BLaER1 (cell line): ENCODE data around the gene DNAH12.

Experiments
- H3K27ac ChIP-seq: shearing (Covaris generic); formaldehyde crosslinking; 2 replicates; pipeline ENCODE4 v1.8.1; 2022
- H3K27me3 ChIP-seq: shearing (Covaris generic); formaldehyde crosslinking; 2 replicates; pipeline ENCODE4 v1.8.1; 2022
- H3K36me3 ChIP-seq: shearing (Covaris generic); formaldehyde crosslinking; 2 replicates; pipeline ENCODE4 v1.8.1; 2022
- H3K4me1 ChIP-seq: shearing (Covaris generic); formaldehyde crosslinking; 2 replicates; pipeline ENCODE4 v1.8.1; 2022
- H3K4me2 ChIP-seq: shearing (Covaris generic); formaldehyde crosslinking; 2 replicates; pipeline ENCODE4 v1.8.1; 2022
- H3K4me3 ChIP-seq: shearing (Covaris generic); formaldehyde crosslinking; 2 replicates; pipeline ENCODE4 v1.8.1; 2022
- H3K9ac ChIP-seq: shearing (Covaris generic); formaldehyde crosslinking; 2 replicates; pipeline ENCODE4 v1.8.1; 2022
- H3K9me3 ChIP-seq: shearing (Covaris generic); formaldehyde crosslinking; 2 replicates; pipeline ENCODE4 v1.8.1; 2022
- H4K20me1 ChIP-seq: shearing (Covaris generic); formaldehyde crosslinking; 2 replicates; pipeline ENCODE4 v1.8.1; 2022
- Cebpa-rat ChIP-seq: shearing (Covaris generic); IDR thresholded peaks from 2 replicates; pipeline ENCODE4 v1.8.1; 2022

The DNAH12 gene, protein sequence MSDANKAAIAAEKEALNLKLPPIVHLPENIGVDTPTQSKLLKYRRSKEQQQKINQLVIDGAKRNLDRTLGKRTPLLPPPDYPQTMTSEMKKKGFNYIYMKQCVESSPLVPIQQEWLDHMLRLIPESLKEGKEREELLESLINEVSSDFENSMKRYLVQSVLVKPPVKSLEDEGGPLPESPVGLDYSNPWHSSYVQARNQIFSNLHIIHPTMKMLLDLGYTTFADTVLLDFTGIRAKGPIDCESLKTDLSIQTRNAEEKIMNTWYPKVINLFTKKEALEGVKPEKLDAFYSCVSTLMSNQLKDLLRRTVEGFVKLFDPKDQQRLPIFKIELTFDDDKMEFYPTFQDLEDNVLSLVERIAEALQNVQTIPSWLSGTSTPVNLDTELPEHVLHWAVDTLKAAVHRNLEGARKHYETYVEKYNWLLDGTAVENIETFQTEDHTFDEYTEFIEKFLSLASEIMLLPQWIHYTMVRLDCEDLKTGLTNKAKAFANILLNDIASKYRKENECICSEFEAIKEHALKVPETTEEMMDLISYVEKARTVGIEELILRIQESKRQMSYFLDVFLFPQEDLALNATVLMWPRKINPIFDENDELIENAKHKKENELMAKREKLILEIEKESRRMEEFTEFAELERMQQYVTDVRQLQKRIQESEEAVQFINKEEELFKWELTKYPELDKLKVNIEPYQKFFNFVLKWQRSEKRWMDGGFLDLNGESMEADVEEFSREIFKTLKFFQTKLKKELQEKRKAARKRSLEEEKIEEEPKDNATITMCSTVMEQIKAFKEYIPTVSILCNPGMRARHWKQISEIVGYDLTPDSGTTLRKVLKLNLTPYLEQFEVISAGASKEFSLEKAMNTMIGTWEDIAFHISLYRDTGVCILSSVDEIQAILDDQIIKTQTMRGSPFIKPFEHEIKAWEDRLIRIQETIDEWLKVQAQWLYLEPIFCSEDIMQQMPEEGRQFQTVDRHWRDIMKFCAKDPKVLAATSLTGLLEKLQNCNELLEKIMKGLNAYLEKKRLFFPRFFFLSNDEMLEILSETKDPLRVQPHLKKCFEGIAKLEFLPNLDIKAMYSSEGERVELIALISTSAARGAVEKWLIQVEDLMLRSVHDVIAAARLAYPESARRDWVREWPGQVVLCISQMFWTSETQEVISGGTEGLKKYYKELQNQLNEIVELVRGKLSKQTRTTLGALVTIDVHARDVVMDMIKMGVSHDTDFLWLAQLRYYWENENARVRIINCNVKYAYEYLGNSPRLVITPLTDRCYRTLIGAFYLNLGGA (N-terminal part only)

GRCh38 chr3:57544181-57545125 is at the start of gene DNAH12:
Gene DNAH12 (minus strand): TSS chr3:57544344. CDS start chr3:57542870, 1,474 bp downstream.
- Histone ChIP-seq H3K27ac (no peak within 1 kb of the TSS), H3K27me3 (no peaks in the 10 kb centered on the region), H3K9ac (no peak within 1 kb of the TSS), H4K20me1 (no peaks in the 10 kb centered on the region), H3K9me3 (no peaks in the 10 kb centered on the region), H3K4me1 (no peaks in the 10 kb centered on the region), H3K36me3 (no peaks in the 10 kb centered on the region), H3K4me2 (no peak within 1 kb of the TSS), H3K4me3 (no peak within 1 kb of the TSS)
- no peak for TF ChIP-seq Cebpa-rat

DNA sequence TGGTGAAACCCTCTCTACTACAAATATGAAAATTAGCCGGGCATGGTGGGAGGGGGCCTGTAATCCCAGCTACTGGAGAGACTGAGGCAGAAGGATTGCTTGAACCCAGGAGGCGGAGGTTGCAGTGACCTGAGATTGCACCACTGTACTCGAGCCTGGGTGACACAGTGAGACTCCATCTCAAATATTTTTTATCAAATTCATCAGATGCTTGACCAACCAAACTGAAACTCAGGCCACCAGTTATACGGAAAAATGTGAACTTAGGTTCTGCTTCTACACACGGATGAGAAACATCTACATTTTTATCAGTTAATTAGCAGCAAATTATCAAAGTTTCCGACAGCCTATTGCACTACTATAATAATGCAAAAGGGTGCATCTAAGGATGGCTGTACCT is 48.2 kb upstream of the DNAH12 start:
- Histone ChIP-seq H4K20me1 (peaks cover 94% of the 10 kb centered on the region), H3K9me3 (no peaks in the 10 kb centered on the region), H3K4me1 (peaks cover 27% of the 10 kb centered on the region), H3K27ac (no peak overlapping the region), H3K27me3 (no peaks in the 10 kb centered on the region), H3K9ac (no peak overlapping the region), H3K4me3 (no peak overlapping the region), H3K4me2 (no peak overlapping the region), H3K36me3 (peaks cover 39% of the 10 kb centered on the region)
- TF ChIP-seq Cebpa-rat: no peak

DNA sequence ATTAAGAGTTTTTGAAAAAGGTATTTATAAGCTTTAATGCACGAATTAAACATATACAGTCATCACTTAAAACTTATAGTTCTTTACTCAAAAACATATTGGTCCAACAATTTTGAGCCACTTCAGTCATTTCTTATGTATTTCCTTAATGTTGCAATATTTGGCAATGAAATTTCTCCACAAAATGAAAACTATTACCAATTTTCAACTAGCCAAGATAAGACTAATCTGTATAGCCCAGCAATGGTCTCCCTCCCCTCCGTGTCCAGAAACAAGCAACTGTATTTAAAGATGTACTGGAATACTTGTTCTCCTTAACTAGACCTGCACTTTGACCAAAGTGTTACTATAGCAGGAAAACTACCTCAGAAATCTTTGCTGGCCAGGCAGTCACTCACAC is 43.8 kb upstream of the DNAH12 start:
- H3K4me2 ChIP-seq: no peak overlapping the region
- H3K27me3 ChIP-seq: no peaks in the 10 kb centered on the region
- peaks cover 52% of the 10 kb centered on the region for H3K36me3 ChIP-seq
- H4K20me1 ChIP-seq: peaks cover 98% of the 10 kb centered on the region
- H3K4me3 ChIP-seq: no peak overlapping the region
- H3K27ac ChIP-seq: no peak overlapping the region
- no peak overlapping the region for H3K9ac ChIP-seq
- peaks cover 5% of the 10 kb centered on the region for H3K4me1 ChIP-seq
- no peak for TF ChIP-seq Cebpa-rat
- H3K9me3 ChIP-seq: no peaks in the 10 kb centered on the region

DNA sequence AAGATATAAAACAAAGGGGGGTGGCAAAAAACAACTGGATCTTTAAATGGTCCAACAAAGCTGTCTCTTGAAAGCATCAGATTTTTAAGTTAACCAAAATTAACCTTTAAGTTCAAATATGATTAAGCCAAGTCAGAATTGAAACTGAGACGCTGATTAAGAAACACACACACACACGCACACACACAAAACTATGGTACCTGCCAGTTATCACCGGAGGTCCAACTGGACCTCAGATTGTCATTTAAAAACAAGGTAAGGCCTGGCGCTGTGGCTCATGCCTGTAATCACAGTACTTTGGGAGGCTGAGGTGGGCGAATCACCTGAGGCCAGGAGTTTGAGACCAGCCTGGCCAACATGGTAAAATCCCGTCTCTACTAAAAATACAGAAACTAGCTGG is 42.6 kb upstream of the DNAH12 start:
- H3K36me3 ChIP-seq: peaks cover 51% of the 10 kb centered on the region
- TF ChIP-seq Cebpa-rat: no peak

GRCh38 chr3:57583544-57583943 is 39.4 kb upstream of the DNAH12 start:
- Histone ChIP-seq H3K9me3 (no peaks in the 10 kb centered on the region), H3K27ac (no peak overlapping the region), H3K4me2 (no peak overlapping the region), H3K27me3 (no peaks in the 10 kb centered on the region), H4K20me1 (peaks cover 63% of the 10 kb centered on the region), H3K4me3 (no peak overlapping the region), H3K4me1 (peaks cover 16% of the 10 kb centered on the region), H3K9ac (no peak overlapping the region), H3K36me3 (peaks cover 61% of the 10 kb centered on the region)
- TF ChIP-seq Cebpa-rat: no peak

More for the DNA sequence above, 42.6 kb upstream of the DNAH12 start:
- H4K20me1 ChIP-seq: peaks cover 94% of the 10 kb centered on the region
- no peaks in the 10 kb centered on the region for H3K27me3 ChIP-seq
- no peak overlapping the region for H3K9ac ChIP-seq
- no peak overlapping the region for H3K4me2 ChIP-seq
- H3K4me1 ChIP-seq: peaks cover 12% of the 10 kb centered on the region
- no peak overlapping the region for H3K27ac ChIP-seq
- H3K4me3 ChIP-seq: no peak overlapping the region
- H3K9me3 ChIP-seq: no peaks in the 10 kb centered on the region

DNA sequence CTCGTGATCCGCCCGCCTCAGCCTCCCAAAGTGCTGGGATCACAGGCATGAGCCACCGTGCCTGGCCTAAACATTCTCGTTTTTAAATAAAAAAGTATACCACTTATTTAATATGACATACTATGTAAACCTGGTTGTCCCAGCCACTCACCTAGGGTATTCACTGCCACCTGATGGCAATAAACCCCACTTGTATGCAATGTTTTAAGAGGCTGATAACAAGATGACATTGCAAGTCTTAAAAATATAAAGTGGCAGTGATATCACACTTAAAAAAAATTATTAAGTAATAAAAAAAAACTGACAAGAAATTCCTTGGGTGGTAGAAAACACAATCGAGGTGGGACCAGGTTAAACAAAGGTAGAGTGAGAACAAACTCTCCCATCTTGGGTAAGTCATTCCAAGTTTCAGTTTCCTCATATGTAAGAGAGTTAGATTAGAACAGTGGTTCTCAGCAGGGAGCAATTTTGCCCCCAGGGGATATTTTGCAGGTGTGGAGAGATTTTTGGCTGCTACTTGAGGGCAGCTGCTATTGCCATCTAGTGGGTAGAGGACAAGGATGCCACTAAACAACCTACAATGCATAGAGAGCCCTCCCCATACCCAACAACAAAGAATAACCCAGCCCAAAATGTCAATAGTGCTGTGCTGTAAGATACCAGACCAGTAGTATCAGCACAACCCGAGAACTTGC is 38.5 kb upstream of the DNAH12 start:
- no peak overlapping the region for H3K9ac ChIP-seq
- no peaks in the 10 kb centered on the region for H3K27me3 ChIP-seq
- TF ChIP-seq Cebpa-rat: no peak
- peaks cover 25% of the 10 kb centered on the region for H3K4me1 ChIP-seq
- H3K27ac ChIP-seq: no peak overlapping the region
- peaks cover 59% of the 10 kb centered on the region for H3K36me3 ChIP-seq
- H3K4me3 ChIP-seq: no peak overlapping the region
- peak overlapping the region; percentile 16; the same call in 1 of the 2 replicates for H3K4me2 ChIP-seq
- no peaks in the 10 kb centered on the region for H3K9me3 ChIP-seq
- H4K20me1 ChIP-seq: peaks cover 54% of the 10 kb centered on the region

GRCh38 chr3:57577801-57578200 is 33.7 kb upstream of the DNAH12 start:
- peak overlapping the region; percentile 83 for H3K4me2 ChIP-seq
- peak overlapping the region; percentile 24 for H3K4me3 ChIP-seq
- peak overlapping the region; percentile 73 for H3K27ac ChIP-seq
- H4K20me1 ChIP-seq: peaks cover 21% of the 10 kb centered on the region
- no peaks in the 10 kb centered on the region for H3K27me3 ChIP-seq
- no peaks in the 10 kb centered on the region for H3K9me3 ChIP-seq
- H3K36me3 ChIP-seq: peaks cover 83% of the 10 kb centered on the region
- TF ChIP-seq Cebpa-rat: no peak
- peaks cover 38% of the 10 kb centered on the region for H3K4me1 ChIP-seq
- peak overlapping the region; percentile 48; the same call in 1 of the 2 replicates for H3K9ac ChIP-seq

DNA sequence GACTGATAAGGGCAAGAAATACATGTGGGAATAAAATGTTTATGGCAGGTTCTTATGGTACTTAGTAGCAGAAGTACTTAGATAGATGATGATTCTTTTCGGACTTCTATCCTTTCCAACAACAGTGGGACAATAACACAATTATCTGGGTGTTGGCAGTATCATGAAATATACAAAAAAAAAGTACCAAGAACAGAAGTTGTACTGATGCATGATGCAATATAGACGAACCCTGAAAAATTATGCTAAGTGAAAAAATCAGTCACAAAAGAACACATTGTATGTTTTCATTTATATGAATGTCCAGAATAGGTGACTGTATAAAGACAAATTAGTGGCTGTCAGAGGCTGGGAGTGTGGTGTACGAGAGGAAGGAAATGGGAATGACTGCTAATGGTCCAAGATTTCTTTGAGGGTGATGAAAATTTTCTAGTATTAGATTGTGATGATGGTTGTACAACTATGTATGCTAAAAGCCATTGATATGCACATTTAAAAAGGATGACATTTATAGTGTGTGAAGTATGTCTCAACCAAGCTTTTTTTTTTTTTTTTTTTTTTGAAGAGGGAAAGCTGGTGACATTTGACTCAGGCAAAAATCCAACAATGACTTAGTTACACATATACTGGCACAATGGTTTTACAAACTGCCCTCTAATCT is 32.0 kb upstream of the DNAH12 start:
- Histone ChIP-seq H3K4me3 (no peak overlapping the region), H4K20me1 (0 out of 2 replicates have a peak, but pooled peaks cover 23% of the 10 kb centered on the region), H3K4me2 (peak overlapping the region; percentile 83), H3K36me3 (peaks cover 85% of the 10 kb centered on the region), H3K27me3 (no peaks in the 10 kb centered on the region), H3K27ac (peak overlapping the region; percentile 73), H3K4me1 (peaks cover 32% of the 10 kb centered on the region), H3K9ac (no peak overlapping the region), H3K9me3 (no peaks in the 10 kb centered on the region)
- TF ChIP-seq Cebpa-rat: no peak
